Measurements from ENCODE around the gene ADGRG1.

Gene ADGRG1

GRCh38 chr16:57648581-57649442 lies 20.4 kb downstream of the ADGRG1 start:
- no peaks in the 10 kb centered on the region for H3K9me3 ChIP-seq (ENCODE audit: control insufficient read depth in 1 of 2, low read length in 2 of 2)
- H3K4me3 ChIP-seq (ENCODE audit: low read depth in 1 of 2, low read length in 2 of 2) = no peak overlapping the region
- no peaks in the 10 kb centered on the region for H3K27me3 ChIP-seq (ENCODE audit: low read depth, low read length)
- peaks cover 0 to 4% of the 10 kb centered on the region in 2 donors for H3K36me3 ChIP-seq (ENCODE audit: control insufficient read depth in 1 of 2, insufficient read depth in 2 of 2, low read length in 2 of 2)
- no peaks in the 10 kb centered on the region for H3K4me1 ChIP-seq (ENCODE audit: control insufficient read depth in 1 of 2, insufficient read depth in 2 of 2, low read length in 2 of 2)
- no peak overlapping the region for H3K27ac ChIP-seq (ENCODE audit: low read length)

- Histone ChIP-seq H3K36me3 (ENCODE audit: control insufficient read depth in 1 of 2, insufficient read depth in 2 of 2, low read length in 2 of 2) (peaks cover 0 to 4% of the 10 kb centered on the region in 2 donors), H3K4me1 (ENCODE audit: control insufficient read depth in 1 of 2, insufficient read depth in 2 of 2, low read length in 2 of 2) (no peaks in the 10 kb centered on the region), H3K4me3 (ENCODE audit: low read depth in 1 of 2, low read length in 2 of 2) (no peak overlapping the region), H3K9me3 (ENCODE audit: control insufficient read depth in 1 of 2, low read length in 2 of 2) (no peaks in the 10 kb centered on the region), H3K27ac (ENCODE audit: low read length) (no peak overlapping the region), H3K27me3 (ENCODE audit: low read depth, low read length) (no peaks in the 10 kb centered on the region)
Observed at GRCh38 chr16:57649443-57649751, 21.0 kb downstream of the ADGRG1 start.

GRCh38 chr16:57649846-57650245 lies 21.4 kb downstream of the ADGRG1 start:
- Histone ChIP-seq H3K27ac (ENCODE audit: low read length) (no peak overlapping the region), H3K36me3 (ENCODE audit: control insufficient read depth in 1 of 2, insufficient read depth in 2 of 2, low read length in 2 of 2) (peaks cover 0 to 4% of the 10 kb centered on the region in 2 donors), H3K4me3 (ENCODE audit: low read depth in 1 of 2, low read length in 2 of 2) (no peak overlapping the region), H3K4me1 (ENCODE audit: control insufficient read depth in 1 of 2, insufficient read depth in 2 of 2, low read length in 2 of 2) (no peaks in the 10 kb centered on the region), H3K9me3 (ENCODE audit: control insufficient read depth in 1 of 2, low read length in 2 of 2) (no peaks in the 10 kb centered on the region), H3K27me3 (ENCODE audit: low read depth, low read length) (no peaks in the 10 kb centered on the region)

GRCh38 chr16:57651344-57652333 lies 23.2 kb downstream of the ADGRG1 start:
- H3K27ac ChIP-seq (ENCODE audit: low read length) = no peak overlapping the region
- no peak overlapping the region for H3K4me3 ChIP-seq (ENCODE audit: low read depth in 1 of 2, low read length in 2 of 2)
- no peaks in the 10 kb centered on the region for H3K4me1 ChIP-seq (ENCODE audit: control insufficient read depth in 1 of 2, insufficient read depth in 2 of 2, low read length in 2 of 2)
- no peaks in the 10 kb centered on the region for H3K27me3 ChIP-seq (ENCODE audit: low read depth, low read length)
- no peaks in the 10 kb centered on the region for H3K9me3 ChIP-seq (ENCODE audit: control insufficient read depth in 1 of 2, low read length in 2 of 2)
- peaks cover 0 to 4% of the 10 kb centered on the region in 2 donors for H3K36me3 ChIP-seq (ENCODE audit: control insufficient read depth in 1 of 2, insufficient read depth in 2 of 2, low read length in 2 of 2)

GRCh38 chr16:57652695-57653471 lies 24.5 kb downstream of the ADGRG1 start:
- Histone ChIP-seq H3K4me1 (ENCODE audit: control insufficient read depth in 1 of 2, insufficient read depth in 2 of 2, low read length in 2 of 2) (no peaks in the 10 kb centered on the region), H3K27me3 (ENCODE audit: low read depth, low read length) (no peaks in the 10 kb centered on the region), H3K9me3 (ENCODE audit: control insufficient read depth in 1 of 2, low read length in 2 of 2) (no peaks in the 10 kb centered on the region), H3K27ac (ENCODE audit: low read length) (no peak overlapping the region), H3K4me3 (ENCODE audit: low read depth in 1 of 2, low read length in 2 of 2) (no peak overlapping the region), H3K36me3 (ENCODE audit: control insufficient read depth in 1 of 2, insufficient read depth in 2 of 2, low read length in 2 of 2) (peaks cover 0 to 4% of the 10 kb centered on the region in 2 donors)

GRCh38 chr16:57653936-57654335 lies 25.5 kb downstream of the ADGRG1 start:
- H3K27ac ChIP-seq (ENCODE audit: low read length) = no peak overlapping the region
- no peaks in the 10 kb centered on the region for H3K4me1 ChIP-seq (ENCODE audit: control insufficient read depth in 1 of 2, insufficient read depth in 2 of 2, low read length in 2 of 2)
- H3K9me3 ChIP-seq (ENCODE audit: control insufficient read depth in 1 of 2, low read length in 2 of 2) = no peaks in the 10 kb centered on the region
- H3K4me3 ChIP-seq (ENCODE audit: low read depth in 1 of 2, low read length in 2 of 2) = no peak overlapping the region
- peaks cover 0 to 9% of the 10 kb centered on the region in 2 donors for H3K36me3 ChIP-seq (ENCODE audit: control insufficient read depth in 1 of 2, insufficient read depth in 2 of 2, low read length in 2 of 2)
- H3K27me3 ChIP-seq (ENCODE audit: low read depth, low read length) = no peaks in the 10 kb centered on the region

- no peaks in the 10 kb centered on the region for H3K27me3 ChIP-seq (ENCODE audit: low read depth, low read length)
- no peak overlapping the region for H3K4me3 ChIP-seq (ENCODE audit: low read depth in 1 of 2, low read length in 2 of 2)
- peaks cover 0 to 9% of the 10 kb centered on the region in 2 donors for H3K36me3 ChIP-seq (ENCODE audit: control insufficient read depth in 1 of 2, insufficient read depth in 2 of 2, low read length in 2 of 2)
- no peaks in the 10 kb centered on the region for H3K4me1 ChIP-seq (ENCODE audit: control insufficient read depth in 1 of 2, insufficient read depth in 2 of 2, low read length in 2 of 2)
- H3K9me3 ChIP-seq (ENCODE audit: control insufficient read depth in 1 of 2, low read length in 2 of 2) = no peaks in the 10 kb centered on the region
- no peak overlapping the region for H3K27ac ChIP-seq (ENCODE audit: low read length)
Observed at GRCh38 chr16:57656342-57656955, 28.0 kb downstream of the ADGRG1 start.

- Histone ChIP-seq H3K27me3 (ENCODE audit: low read depth, low read length) (no peaks in the 10 kb centered on the region), H3K4me3 (ENCODE audit: low read depth in 1 of 2, low read length in 2 of 2) (no peak overlapping the region), H3K36me3 (ENCODE audit: control insufficient read depth in 1 of 2, insufficient read depth in 2 of 2, low read length in 2 of 2) (peaks cover 0 to 9% of the 10 kb centered on the region in 2 donors), H3K4me1 (ENCODE audit: control insufficient read depth in 1 of 2, insufficient read depth in 2 of 2, low read length in 2 of 2) (no peaks in the 10 kb centered on the region), H3K27ac (ENCODE audit: low read length) (no peak overlapping the region), H3K9me3 (ENCODE audit: control insufficient read depth in 1 of 2, low read length in 2 of 2) (no peaks in the 10 kb centered on the region)
Observed at GRCh38 chr16:57657228-57657627, 28.8 kb downstream of the ADGRG1 start.

GRCh38 chr16:57658130-57658877 lies 29.9 kb downstream of the ADGRG1 start:
- Histone ChIP-seq H3K4me3 (ENCODE audit: low read depth in 1 of 2, low read length in 2 of 2) (no peak overlapping the region), H3K9me3 (ENCODE audit: control insufficient read depth in 1 of 2, low read length in 2 of 2) (no peaks in the 10 kb centered on the region), H3K27ac (ENCODE audit: low read length) (no peak overlapping the region), H3K36me3 (ENCODE audit: control insufficient read depth in 1 of 2, insufficient read depth in 2 of 2, low read length in 2 of 2) (peaks cover 0 to 9% of the 10 kb centered on the region in 2 donors), H3K27me3 (ENCODE audit: low read depth, low read length) (no peaks in the 10 kb centered on the region), H3K4me1 (ENCODE audit: control insufficient read depth in 1 of 2, insufficient read depth in 2 of 2, low read length in 2 of 2) (no peaks in the 10 kb centered on the region)
